A172 (cell line): Measurements from ENCODE around the gene FCGBP. TPM values are rescaled to one million over a fixed set of nuclear protein-coding genes. Genes with fewer than 3 reads are reported as not detected.
"Not testable (repeated sequence)": the region's sequence is repeated elsewhere in the genome, so short reads cannot be mapped to it uniquely, and the experiment has no call there.

ENCODE experiments used
- DNase-seq: peaks from one replicate; pipeline ENCODE4 v3.0.0-alpha.2; 2015; ENCODE audit warnings: low spot score
- total RNA-seq: library from RNA; depleted of rRNA; stranded (reverse); fragments of >200 nt; shearing (Covaris generic); gene quantifications from 2 replicates; pipeline ENCODE4 v1.2.3, GENCODE V29; 2014; rRNA removed

Gene FCGBP
- total RNA-seq = 0.07 TPM in 1 of 2 replicates, not detected in the other

- no peak for DNase-seq
Observed at GRCh38 chr19:39934584-39935363, at the start of gene FCGBP. Gene FCGBP (minus strand): TSS chr19:39934634.

DNA sequence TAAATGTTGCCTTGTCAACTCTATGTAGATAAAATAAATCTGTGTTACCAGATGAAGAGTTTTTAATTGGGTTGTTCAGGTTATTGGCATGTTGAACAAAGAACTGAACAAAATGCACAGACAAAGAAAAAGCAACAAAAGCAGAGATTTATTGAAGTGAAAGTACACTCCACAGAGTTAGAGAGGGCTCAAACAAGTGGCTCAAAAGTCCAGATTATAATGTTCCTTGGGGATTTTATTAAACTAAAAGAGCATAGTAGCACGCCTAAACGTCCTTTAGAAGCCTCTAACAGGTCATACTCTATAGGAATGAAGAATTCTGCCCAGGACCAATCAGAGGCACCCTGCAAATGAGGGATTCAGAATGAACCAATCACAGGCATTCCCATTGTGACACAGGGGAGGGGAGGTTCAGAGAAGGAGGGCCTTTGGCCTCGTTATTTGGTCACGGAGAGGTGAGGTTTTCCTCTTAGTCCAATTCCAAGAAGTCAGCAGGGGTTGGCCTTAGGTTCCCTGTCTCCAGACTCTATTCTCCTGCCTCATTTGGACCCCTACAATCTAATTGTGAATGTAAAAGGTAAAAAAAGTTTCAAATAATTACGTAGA, 49.4 kb upstream of the FCGBP start:
- DNase-seq = no peak

DNA sequence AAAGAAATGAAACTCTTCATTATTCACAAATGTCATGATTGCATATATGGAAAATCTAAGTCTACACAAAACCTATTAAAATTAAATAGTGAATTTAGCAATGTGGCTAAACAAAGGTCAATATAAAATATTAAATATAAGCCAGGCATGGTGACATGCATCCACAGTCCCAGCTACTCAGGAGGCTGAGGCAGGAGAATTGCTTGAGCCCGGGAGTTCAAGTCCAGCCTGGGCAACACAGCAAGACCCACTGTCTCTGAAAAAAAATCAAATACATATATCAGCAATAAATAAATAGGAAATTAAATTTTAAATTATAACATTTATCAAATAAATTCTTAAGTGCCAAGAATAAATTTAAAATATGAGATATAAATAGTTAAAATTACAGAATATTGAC, 48.4 kb upstream of the FCGBP start:
- no peak for DNase-seq

DNA sequence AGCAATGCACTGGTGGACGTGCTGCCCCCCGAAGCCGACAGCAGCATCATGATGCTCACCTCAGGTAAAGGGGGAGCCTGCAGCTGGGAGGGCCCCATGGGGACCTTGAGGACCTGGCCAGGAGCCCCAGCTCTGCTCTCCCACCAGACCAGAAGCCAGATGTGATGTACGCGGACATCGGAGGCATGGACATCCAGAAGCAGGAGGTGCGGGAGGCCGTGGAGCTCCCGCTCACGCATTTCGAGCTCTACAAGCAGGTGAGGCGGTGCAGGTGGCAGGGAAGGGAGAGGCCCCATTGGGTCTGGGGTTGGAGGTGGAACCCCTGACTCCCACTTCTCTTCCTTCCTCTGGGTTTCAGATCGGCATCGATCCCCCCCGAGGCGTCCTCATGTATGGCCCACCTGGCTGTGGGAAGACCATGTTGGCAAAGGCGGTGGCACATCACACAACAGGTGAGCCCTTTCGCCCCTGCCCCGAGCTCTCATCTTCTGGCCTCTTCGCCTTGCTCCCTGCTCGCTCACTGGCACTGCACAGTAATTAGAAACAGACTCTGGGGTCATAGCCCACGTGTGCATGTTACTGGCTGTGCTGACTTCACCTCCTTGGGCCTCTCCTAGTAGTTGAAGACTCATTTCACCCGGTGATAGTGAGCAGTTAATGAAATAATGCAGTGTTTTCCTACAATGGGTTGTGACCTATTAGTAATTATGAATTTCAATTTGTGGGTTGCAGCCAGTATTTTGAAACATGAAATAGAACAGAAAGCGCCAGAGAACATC, 40.1 kb upstream of the FCGBP start:
- no peak for DNase-seq

DNA sequence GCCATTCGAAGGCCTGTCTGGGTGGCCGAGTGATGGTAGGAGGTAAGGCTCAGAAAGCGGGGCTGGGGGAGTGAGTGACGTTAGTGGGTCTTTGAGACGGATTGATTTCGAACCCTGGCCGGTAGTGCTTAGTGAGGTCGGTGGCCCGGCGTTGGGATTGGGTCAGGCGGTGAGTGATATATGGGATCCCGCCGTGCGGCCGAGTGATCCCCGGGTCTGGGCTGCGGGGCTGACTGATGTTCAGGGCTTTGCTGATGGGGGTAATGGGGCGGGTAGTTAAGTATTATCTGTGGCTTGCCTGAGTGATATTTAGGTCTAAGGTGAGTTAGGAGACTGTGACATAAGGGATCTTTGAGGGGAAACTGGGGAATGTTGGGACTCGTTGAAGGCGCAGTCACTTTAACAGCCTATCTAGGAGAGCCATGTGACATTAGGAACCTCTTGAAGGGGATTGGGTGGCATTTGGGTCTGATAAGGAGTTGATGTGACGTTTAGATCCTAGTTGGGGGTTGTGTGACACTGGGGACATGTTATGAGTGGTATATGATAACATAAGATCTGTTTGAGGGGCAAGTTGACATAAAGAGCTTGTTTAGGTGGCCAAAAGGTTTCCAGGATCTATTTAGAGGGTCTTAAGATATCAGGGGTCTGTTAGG, 37.1 kb upstream of the FCGBP start:
- peak; percentile 6 for DNase-seq

DNA sequence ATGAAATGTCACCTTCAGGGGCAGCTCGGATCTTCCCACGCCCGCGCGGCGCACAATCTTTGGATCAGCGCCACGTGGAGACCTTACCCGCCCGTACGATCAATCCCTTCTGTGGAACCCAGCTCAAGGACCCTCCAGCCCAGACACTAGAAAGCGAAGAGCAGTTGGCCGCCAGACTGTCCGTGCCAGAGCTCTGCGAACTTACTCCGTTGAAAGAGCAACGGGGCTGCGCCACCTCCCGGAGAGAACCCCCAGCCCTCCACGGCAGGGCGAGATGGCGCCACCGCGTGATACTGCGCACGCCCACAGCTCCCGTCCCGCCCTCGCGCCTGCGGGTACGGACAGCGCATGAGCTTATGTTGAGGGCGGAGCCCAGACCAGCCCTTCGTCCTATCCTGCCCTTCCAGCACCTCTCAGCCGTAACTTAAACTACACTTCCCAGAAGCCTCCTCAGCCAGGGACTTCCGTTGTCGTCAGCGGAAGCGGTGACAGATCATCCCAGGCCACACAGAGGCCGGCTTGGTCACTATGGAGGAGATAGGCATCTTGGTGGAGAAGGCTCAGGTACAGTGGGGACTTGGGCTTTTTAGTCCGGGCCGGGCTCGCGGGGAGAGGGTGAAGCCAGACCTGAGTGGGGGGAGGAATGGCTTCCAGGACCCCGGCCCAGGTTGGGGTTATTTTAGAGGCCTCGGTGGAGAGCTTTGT, 36.4 kb upstream of the FCGBP start, which contains the start of gene PSMC4:
TSS of gene PSMC4 (plus strand) at position 491 of the 705 bp plus-strand sequence. CDS start at position 529, 38 bp downstream.
- DNase-seq = peak; percentile 99

DNA sequence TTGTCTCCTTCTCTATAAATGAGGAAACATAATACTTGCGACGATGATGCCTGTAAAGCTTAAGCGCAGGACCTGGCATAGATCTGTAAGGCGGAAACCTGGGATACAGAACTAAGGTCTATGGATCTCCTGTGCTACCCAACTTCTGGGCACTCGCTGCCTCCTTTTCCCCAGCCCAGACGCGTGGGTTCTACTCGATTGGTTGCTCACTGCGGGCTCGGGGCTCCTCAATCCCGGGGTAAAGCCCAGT, 35.9 kb upstream of the FCGBP start:
- no peak for DNase-seq

- no peak for DNase-seq
Observed at GRCh38 chr19:39969681-39970424, 35.4 kb upstream of the FCGBP start.

DNA sequence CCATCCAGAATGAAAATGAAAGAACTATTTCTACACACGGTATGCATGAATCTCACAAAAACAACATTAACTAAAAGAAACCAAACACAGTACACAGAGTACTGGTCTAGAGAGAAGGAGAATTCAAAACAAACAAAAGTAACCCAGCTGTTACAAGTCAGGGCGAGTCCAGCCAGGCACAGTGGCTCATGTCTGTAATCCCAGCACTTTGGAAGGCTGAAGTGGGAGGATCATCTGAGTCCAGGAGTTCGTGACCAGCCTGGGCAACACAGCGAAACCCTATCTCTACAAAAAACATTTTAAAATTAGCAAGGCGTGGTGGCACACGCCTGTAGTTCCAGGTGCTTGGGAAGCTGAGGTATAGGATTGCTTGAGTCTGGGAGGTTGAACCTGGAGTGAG, 34.8 kb upstream of the FCGBP start:
- no peak for DNase-seq

- DNase-seq = no peak
Observed at GRCh38 chr19:39968789-39969188, 34.4 kb upstream of the FCGBP start.

- no peak for DNase-seq
Observed at GRCh38 chr19:39967561-39967960, 33.1 kb upstream of the FCGBP start.

DNA sequence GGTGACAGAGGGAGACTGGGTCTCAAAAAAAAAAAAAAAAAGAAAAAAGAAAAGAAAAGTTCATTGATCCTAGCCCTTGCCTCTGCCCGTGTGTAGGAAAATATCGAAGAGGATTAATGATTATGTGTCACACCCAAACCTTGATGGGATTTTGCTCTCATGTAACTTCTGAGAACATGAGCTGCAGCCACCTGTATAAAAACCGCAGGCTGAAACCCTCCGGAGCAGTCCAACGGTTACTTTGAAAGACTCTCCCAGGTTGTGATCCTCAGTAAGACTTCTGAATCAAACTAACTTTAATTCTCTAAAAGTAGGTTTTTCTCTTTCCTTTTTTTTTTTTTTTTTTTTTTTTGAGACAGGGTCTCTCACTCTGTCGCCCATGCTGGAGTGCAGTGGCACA, 32.2 kb upstream of the FCGBP start:
- DNase-seq = no peak

DNA sequence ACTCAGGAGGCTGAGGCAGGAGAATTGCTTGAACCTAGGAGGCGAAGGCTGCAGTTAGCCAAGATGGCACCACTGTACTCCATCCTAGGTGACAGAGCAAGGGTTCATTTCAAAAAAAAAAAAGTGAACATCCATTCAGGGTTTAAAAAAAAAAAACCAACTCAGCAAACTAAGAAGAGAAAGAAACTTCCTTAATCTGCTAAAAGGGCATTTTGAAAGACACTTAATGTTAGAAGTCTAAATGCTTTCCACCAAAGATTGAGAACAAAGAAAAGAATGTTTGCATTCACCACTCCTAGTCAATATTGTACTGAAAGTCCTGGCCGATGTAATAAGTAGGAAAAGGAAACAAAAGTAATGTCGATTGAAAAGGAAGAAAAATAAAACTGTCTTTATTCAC, 29.5 kb upstream of the FCGBP start:
- no peak for DNase-seq

GRCh38 chr19:39959407-39959806, 25.0 kb upstream of the FCGBP start:
- not testable (repeated sequence) for DNase-seq

DNA sequence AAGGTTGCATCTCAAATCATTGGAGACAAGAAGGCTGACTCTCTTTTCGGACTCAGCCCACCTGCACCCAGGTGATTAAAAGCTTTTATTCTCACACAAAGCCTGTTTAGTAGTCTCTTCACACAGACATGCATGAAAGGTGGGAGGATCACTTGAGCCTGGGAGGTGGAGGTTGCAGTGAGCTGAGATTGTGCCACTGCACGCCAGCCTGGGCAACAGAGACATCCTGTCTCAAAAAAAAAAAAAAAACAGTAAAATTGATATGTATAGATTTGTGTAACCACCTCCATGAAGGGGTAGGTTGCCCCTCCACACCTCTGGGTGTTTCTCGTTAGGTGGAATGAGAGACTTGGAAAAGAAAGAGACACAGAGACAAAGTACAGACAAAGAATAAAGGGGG, 24.5 kb upstream of the FCGBP start:
- not testable (repeated sequence) for DNase-seq

GRCh38 chr19:39957886-39958285, 23.5 kb upstream of the FCGBP start:
- not testable (repeated sequence) for DNase-seq

DNA sequence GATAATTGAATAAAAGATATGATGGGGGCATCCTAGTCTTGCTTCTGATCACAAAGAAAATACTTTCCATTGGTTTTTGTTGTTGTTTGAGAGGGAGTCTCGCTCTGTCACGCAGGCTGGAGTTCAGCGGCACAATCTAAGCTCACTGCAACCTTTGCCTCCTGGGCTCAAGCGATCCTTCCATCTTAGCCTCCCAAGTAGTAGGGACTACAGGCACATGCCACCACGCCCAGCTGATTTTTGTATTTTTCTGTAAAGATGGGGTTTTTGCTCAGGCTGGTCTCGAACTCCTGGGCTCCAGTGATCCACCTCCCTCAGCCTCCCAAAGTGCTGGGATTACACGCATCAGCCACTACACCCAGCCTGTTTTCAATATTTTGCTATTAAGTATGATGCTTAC, 19.5 kb upstream of the FCGBP start:
- no peak for DNase-seq

DNA sequence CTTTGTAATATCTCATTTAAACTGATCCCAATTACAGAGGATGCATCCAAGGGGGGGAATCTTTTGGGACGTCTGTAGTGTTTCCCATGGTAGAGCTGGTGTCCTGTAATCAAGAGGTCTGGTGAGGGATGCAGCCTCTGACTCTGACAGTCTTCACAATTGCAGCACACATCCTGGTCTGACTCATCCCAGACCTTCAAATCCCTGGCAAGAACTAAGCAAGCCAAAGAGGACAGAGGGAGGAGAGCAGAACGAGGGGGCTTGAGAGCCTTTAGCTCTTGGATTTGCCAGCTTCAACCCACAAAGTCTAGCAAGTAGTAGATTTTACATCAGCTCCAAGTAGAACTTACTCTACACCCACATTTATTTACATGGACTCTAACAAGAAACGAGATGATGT, 17.3 kb upstream of the FCGBP start:
- DNase-seq = no peak

DNA sequence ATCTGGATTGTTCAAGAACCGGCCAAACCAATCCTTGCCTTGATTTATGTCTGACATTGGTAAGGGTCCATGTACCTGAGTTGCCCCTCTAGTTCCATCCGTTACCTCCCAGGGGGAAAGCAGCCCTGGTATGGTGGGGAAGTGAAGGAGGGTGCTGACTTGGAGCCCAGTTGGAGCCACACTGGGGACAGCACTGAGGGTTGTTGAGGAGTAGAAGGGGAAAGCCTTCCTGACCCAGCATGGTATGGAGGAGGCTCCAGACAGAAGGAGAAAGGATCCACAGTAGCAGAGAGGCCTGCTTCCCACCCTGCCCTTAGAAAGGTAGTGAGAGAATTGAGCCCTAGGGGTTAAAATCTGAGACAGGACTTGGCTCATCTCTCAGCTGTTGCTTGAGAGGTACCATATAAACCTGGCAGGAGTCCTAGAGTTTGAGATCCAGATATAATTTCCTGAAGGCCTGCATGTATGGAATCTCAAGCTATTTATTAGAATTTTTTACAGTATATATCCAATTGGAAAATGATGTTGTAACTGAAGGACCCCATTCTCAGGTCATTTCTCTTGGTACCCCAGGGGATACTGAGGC, 16.7 kb upstream of the FCGBP start:
- DNase-seq = no peak

DNA sequence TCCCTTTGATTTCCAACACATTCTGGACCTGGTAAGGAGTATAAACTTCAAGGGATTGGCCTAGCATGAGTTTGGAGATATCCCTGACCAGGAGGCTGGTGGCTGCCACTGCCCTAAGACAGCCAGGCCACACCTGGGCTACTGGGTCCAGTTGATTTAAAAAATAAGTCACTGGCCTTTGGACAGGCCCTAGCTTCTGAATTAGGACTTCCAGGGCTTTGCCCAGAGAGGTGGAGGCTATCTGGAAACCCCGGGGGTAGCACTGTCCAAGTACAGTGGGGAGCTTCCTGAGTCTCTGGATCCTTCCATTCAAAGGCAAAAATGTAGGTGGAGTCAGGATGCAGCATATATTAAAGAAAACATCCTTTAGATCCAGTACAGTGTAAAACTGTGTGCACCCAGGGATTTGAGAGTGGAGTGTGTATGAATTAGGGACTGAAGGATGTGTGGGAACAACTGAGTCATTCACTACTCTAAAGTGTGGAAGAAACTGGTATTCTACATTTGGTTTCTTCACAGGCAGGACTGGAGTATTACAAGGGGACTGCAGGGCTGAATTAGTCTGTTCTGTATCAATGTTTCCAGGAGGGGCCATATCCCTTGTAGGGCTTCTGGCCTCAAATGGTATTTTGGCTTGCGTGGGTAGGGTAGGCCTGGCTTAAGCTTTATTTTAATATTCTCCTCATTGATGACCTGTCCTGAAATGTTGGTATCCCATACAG, 14.8 kb upstream of the FCGBP start:
- no peak for DNase-seq
